ENCODE results near the gene GPRIN2.
"Not testable (repeated sequence)": the region's sequence is repeated elsewhere in the genome, so short reads cannot be mapped to it uniquely, and the experiment has no call there.

The GPRIN2 gene

DNA sequence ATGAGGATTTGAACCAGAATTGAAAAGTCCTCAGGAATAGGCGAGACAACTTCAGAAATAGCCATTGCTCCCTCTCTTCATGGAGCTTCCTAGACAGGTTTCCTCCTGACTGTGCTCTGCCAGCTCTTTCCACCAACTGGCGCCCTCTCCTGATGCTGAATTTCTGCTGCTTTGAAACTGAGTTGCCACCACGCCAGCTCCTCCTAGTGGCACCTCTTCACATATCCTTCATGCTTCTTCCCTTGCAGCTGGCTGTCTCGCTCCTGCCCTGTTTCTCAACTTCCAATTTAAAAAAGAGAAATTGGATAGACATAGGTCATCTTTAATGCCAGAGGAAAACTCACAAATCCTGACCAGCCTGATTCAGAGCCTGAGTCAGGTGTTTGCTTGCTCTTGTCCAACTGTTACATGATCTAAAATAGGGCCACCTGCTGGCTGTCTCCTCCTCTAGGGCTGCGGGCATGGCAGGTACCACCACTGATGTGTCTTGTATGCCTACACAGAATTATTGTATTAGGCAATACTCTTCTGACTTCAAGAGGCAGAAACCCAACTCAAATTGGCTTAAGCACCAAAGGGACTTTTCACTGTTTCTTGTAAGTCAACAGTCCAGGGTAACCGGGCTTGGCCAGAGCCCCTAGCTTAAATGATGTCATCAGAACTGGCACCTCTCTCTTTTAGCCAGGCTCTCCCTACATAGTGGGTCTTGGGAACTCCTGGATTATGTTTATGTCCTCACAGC lies 9.3 kb upstream of the GPRIN2 start:
- not testable (repeated sequence) for H3K27me3 ChIP-seq (ENCODE audit: control insufficient read depth, insufficient read depth, low read length); H3K27ac ChIP-seq (ENCODE audit: low read depth, low read length); H3K4me1 ChIP-seq (ENCODE audit: control insufficient read depth, insufficient read depth, low read length); H3K9me3 ChIP-seq (ENCODE audit: control insufficient read depth, insufficient read depth, low read depth, low read length); H3K9ac ChIP-seq (ENCODE audit: low read length); H3K4me3 ChIP-seq (ENCODE audit: low read depth, low read length); H3K36me3 ChIP-seq (ENCODE audit: control insufficient read depth, insufficient read depth, low read length)

- H3K36me3 ChIP-seq (ENCODE audit: control insufficient read depth, insufficient read depth, low read length): no peaks in the 10 kb centered on the region
- no peak overlapping the region for H3K9ac ChIP-seq (ENCODE audit: low read length)
- no peak overlapping the region for H3K4me3 ChIP-seq (ENCODE audit: low read depth, low read length)
- H3K9me3 ChIP-seq (ENCODE audit: control insufficient read depth, insufficient read depth, low read depth, low read length): no peaks in the 10 kb centered on the region
- H3K4me1 ChIP-seq (ENCODE audit: control insufficient read depth, insufficient read depth, low read length): 0 out of 2 replicates have a peak, but pooled peaks cover 4% of the 10 kb centered on the region
- H3K27ac ChIP-seq (ENCODE audit: low read depth, low read length): no peak overlapping the region
- peaks cover 45% of the 10 kb centered on the region for H3K27me3 ChIP-seq (ENCODE audit: control insufficient read depth, insufficient read depth, low read length)
Observed at GRCh38 chr10:46560952-46561351, 4.5 kb upstream of the GPRIN2 start.

- no peak overlapping the region for H3K9ac ChIP-seq (ENCODE audit: low read length)
Observed at GRCh38 chr10:46560381-46560780, 3.9 kb upstream of the GPRIN2 start.

GRCh38 chr10:46559231-46559671 lies 2.8 kb upstream of the GPRIN2 start:
- Histone ChIP-seq H3K27ac (ENCODE audit: low read depth, low read length) (no peak overlapping the region), H3K27me3 (ENCODE audit: control insufficient read depth, insufficient read depth, low read length) (peaks cover 57% of the 10 kb centered on the region)

More at GRCh38 chr10:46560381-46560780, 3.9 kb upstream of the GPRIN2 start:
- Histone ChIP-seq H3K27me3 (ENCODE audit: control insufficient read depth, insufficient read depth, low read length) (peaks cover 50% of the 10 kb centered on the region), H3K4me1 (ENCODE audit: control insufficient read depth, insufficient read depth, low read length) (peaks cover 7% of the 10 kb centered on the region), H3K27ac (ENCODE audit: low read depth, low read length) (no peak overlapping the region), H3K4me3 (ENCODE audit: low read depth, low read length) (no peak overlapping the region), H3K9me3 (ENCODE audit: control insufficient read depth, insufficient read depth, low read depth, low read length) (no peaks in the 10 kb centered on the region), H3K36me3 (ENCODE audit: control insufficient read depth, insufficient read depth, low read length) (no peaks in the 10 kb centered on the region)

DNA sequence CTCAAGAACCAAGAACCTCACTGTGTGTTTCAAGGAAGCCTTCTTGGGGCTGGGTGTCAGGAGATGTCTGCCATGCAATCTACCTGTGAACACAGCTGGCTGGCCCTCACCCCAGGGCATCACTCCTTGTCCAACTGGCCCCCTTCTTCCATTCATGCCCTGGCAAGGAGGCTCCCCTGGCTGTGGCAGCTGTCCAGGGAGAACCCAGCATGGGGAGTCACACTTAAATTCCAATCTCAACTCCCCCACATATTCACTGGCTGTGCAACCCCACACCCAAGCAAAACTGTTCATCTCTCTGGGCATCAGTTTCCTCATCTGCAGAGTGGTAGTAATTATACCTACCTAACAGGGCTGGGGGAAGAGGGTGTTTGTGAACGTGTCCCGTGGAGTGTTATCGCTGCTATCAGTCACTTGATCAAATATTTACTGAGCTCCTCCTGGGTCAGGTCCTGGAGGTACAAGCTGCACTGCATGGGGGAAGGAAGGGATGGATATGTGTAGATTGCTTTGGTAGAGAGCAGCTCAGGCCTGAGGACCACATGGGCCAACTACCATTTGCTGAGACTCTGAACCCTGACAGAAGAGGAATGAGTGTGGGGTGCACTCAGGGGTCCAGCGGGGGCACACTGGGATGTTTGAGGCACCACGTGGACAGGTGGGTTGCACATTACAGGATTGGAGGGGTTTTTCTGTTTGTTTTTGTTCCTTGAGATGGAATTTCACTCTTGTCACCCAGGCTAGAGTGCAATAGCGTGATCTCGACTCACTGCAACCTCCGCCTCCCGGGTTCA lies 2.1 kb upstream of the GPRIN2 start:
- no peak overlapping the region for H3K27ac ChIP-seq (ENCODE audit: low read depth, low read length)
- H3K36me3 ChIP-seq (ENCODE audit: control insufficient read depth, insufficient read depth, low read length): peaks cover 3% of the 10 kb centered on the region; the same call in 1 of the 2 replicates
- H3K4me1 ChIP-seq (ENCODE audit: control insufficient read depth, insufficient read depth, low read length): peaks cover 11% of the 10 kb centered on the region
- no peaks in the 10 kb centered on the region for H3K9me3 ChIP-seq (ENCODE audit: control insufficient read depth, insufficient read depth, low read depth, low read length)
- no peak overlapping the region for H3K9ac ChIP-seq (ENCODE audit: low read length)
- H3K27me3 ChIP-seq (ENCODE audit: control insufficient read depth, insufficient read depth, low read length): peaks cover 57% of the 10 kb centered on the region
- no peak overlapping the region for H3K4me3 ChIP-seq (ENCODE audit: low read depth, low read length)

More at GRCh38 chr10:46559231-46559671, 2.8 kb upstream of the GPRIN2 start:
- Histone ChIP-seq H3K9ac (ENCODE audit: low read length) (no peak overlapping the region), H3K9me3 (ENCODE audit: control insufficient read depth, insufficient read depth, low read depth, low read length) (no peaks in the 10 kb centered on the region), H3K4me1 (ENCODE audit: control insufficient read depth, insufficient read depth, low read length) (peaks cover 11% of the 10 kb centered on the region), H3K36me3 (ENCODE audit: control insufficient read depth, insufficient read depth, low read length) (no peaks in the 10 kb centered on the region; the same call in 1 of the 2 replicates), H3K4me3 (ENCODE audit: low read depth, low read length) (no peak overlapping the region)

DNA sequence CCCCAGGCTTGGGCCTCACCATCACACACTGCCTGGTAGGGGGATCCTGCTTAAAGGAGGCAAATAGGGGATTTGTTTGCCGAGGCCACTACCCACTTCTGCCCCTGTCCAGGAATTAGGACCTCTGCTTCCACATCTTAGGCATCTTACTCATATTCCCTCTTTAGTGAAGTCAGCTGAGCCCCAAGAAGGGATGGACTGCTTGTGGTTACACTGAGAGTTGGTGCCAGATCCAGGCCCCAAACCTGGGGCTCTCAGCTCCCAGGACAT lies 1.6 kb upstream of the GPRIN2 start:
- peaks cover 5% of the 10 kb centered on the region; the same call in 1 of the 2 replicates for H3K36me3 ChIP-seq (ENCODE audit: control insufficient read depth, insufficient read depth, low read length)
- H3K9ac ChIP-seq (ENCODE audit: low read length): no peak overlapping the region
- no peak overlapping the region for H3K4me3 ChIP-seq (ENCODE audit: low read depth, low read length)
- H3K27me3 ChIP-seq (ENCODE audit: control insufficient read depth, insufficient read depth, low read length): peaks cover 57% of the 10 kb centered on the region
- peaks cover 11% of the 10 kb centered on the region for H3K4me1 ChIP-seq (ENCODE audit: control insufficient read depth, insufficient read depth, low read length)
- H3K27ac ChIP-seq (ENCODE audit: low read depth, low read length): no peak overlapping the region
- H3K9me3 ChIP-seq (ENCODE audit: control insufficient read depth, insufficient read depth, low read depth, low read length): no peaks in the 10 kb centered on the region

DNA sequence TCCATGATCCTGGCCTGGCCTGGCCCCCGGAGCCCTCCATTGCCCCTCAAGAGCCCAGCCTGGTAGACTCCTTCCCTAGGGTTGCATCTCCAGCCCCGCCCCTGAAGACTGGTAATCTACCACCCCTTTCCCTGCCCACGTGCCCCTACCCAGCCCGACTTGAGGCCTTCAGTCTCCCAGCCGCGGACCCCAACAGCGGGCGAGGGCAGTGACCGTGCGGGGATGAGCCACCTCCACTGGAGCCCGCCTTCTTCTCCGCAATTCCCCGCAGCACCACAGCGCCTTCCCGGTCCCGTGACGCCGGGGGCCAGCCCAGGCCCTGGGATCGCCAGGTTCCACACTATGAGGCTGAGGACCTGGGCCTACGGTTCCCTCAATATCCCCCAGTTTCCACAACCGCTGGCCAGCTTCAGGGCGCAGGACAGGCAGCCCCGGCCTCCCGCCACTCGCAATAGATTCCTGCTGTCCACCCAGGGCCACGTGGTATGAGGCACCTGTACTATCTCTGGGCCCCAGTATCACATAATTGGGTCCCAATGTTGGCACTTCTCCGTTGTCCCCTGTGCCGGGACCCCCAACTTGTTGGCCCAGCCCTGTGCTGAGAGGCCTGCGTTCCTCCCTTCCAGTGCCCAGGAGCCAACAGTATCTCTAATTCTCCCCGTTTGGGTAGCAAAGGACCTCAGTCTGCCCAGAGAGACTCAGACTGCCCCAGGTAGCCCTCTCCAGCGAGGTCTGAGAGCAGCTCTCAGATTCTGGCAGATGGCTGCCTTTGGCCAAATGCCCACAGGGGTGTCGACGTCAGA lies 1.1 kb upstream of the GPRIN2 start:
- Histone ChIP-seq H3K9ac (ENCODE audit: low read length) (no peak overlapping the region), H3K9me3 (ENCODE audit: control insufficient read depth, insufficient read depth, low read depth, low read length) (no peaks in the 10 kb centered on the region), H3K27me3 (ENCODE audit: control insufficient read depth, insufficient read depth, low read length) (peaks cover 57% of the 10 kb centered on the region), H3K36me3 (ENCODE audit: control insufficient read depth, insufficient read depth, low read length) (peaks cover 8% of the 10 kb centered on the region; the same call in 1 of the 2 replicates), H3K27ac (ENCODE audit: low read depth, low read length) (no peak overlapping the region), H3K4me3 (ENCODE audit: low read depth, low read length) (peak overlapping the region; percentile 87), H3K4me1 (ENCODE audit: control insufficient read depth, insufficient read depth, low read length) (peaks cover 11% of the 10 kb centered on the region)

- peak overlapping the region; percentile 87 for H3K4me3 ChIP-seq (ENCODE audit: low read depth, low read length)
- H3K36me3 ChIP-seq (ENCODE audit: control insufficient read depth, insufficient read depth, low read length): peaks cover 20% of the 10 kb centered on the region; the same call in 1 of the 2 replicates
- H3K27me3 ChIP-seq (ENCODE audit: control insufficient read depth, insufficient read depth, low read length): peaks cover 53% of the 10 kb centered on the region
- peaks cover 11% of the 10 kb centered on the region for H3K4me1 ChIP-seq (ENCODE audit: control insufficient read depth, insufficient read depth, low read length)
- peak overlapping the region; percentile 30 for H3K9ac ChIP-seq (ENCODE audit: low read length)
- H3K9me3 ChIP-seq (ENCODE audit: control insufficient read depth, insufficient read depth, low read depth, low read length): no peaks in the 10 kb centered on the region
- no peak overlapping the region for H3K27ac ChIP-seq (ENCODE audit: low read depth, low read length)
Observed at GRCh38 chr10:46555713-46556514, 544 bp downstream of the GPRIN2 start.

DNA sequence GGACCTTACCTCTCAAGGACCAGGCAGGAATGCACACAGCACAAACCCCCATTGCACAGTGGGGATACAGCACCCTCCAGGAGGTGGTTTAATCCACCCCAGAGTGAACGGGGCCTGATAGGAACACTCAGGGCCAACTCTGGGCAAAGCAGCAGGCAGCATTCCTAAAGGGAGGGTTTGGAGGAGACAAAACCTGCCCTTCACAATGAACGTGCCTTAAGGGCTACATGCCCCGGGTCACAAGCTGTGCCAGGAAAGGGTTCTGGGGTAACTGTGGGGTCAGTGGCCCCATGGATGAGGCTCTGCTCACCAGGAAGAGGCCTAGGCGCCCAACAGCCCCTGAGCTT lies 1.1 kb downstream of the GPRIN2 start:
- Histone ChIP-seq H3K36me3 (ENCODE audit: control insufficient read depth, insufficient read depth, low read length) (peaks cover 24% of the 10 kb centered on the region), H3K4me1 (ENCODE audit: control insufficient read depth, insufficient read depth, low read length) (peaks cover 11% of the 10 kb centered on the region), H3K27ac (ENCODE audit: low read depth, low read length) (no peak overlapping the region), H3K9me3 (ENCODE audit: control insufficient read depth, insufficient read depth, low read depth, low read length) (no peaks in the 10 kb centered on the region), H3K27me3 (ENCODE audit: control insufficient read depth, insufficient read depth, low read length) (peaks cover 48% of the 10 kb centered on the region), H3K4me3 (ENCODE audit: low read depth, low read length) (peak overlapping the region; percentile 87), H3K9ac (ENCODE audit: low read length) (peak overlapping the region; percentile 6)

- no peak overlapping the region for H3K27ac ChIP-seq (ENCODE audit: low read depth, low read length)
- H3K9me3 ChIP-seq (ENCODE audit: control insufficient read depth, insufficient read depth, low read depth, low read length): no peaks in the 10 kb centered on the region
- H3K27me3 ChIP-seq (ENCODE audit: control insufficient read depth, insufficient read depth, low read length): peaks cover 42% of the 10 kb centered on the region
- no peak overlapping the region for H3K9ac ChIP-seq (ENCODE audit: low read length)
- H3K4me1 ChIP-seq (ENCODE audit: control insufficient read depth, insufficient read depth, low read length): peaks cover 11% of the 10 kb centered on the region
- no peak overlapping the region for H3K4me3 ChIP-seq (ENCODE audit: low read depth, low read length)
- peaks cover 34% of the 10 kb centered on the region for H3K36me3 ChIP-seq (ENCODE audit: control insufficient read depth, insufficient read depth, low read length)
Observed at GRCh38 chr10:46554166-46554781, 2.2 kb downstream of the GPRIN2 start.

Measured in HUES6 (cell line).